DMS 273 (cell line): ENCODE data around the gene ZBTB20.

Source experiments
- DNase-seq: peaks from one replicate; lab custom pipeline; 2025; ENCODE audit not compliant: unreplicated experiment; lab: John Stamatoyannopoulos, UW

ZBTB20 gene

DNA sequence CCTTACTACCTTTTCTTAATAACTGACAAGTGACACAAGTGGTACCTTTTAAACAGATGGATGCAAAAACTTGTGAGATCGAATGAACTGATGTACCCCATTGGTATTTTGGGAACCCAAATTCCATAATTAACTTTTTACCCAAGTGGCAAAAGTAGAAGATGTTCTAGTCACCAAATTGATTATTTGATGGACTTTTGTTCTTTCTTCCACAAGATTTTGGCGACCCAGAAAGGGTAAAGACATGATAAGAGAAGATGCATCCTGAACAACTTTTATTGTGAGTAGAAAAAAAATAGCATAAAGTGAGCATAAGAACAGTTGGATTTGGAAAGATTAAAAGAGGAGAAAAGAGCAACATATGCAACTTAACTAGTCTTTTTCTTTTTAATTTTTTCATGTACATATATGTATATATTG lies 693.7 kb downstream of the ZBTB20 start:
- peak; percentile 23 for DNase-seq

GRCh38 chr3:114452937-114453336 lies 694.2 kb downstream of the ZBTB20 start:
- DNase-seq: no peak

DNA sequence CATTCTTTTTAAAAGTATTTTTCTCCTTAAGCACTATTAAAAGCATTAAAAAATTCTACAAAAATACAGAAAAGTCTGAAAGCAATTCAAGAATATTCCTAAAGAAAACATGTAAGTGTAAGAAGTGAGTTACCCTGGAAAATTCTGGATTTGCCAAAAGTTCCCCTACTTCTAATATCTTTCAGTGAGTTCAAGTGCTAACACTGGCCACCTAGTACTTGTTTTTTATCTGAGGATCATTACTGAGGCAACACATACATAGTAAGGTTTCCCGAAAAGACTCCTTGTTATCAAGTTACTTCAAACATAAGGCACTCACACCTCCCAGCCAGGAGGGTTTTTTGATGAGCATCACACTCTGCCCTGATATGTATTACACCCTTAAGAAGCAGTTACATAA lies 694.8 kb downstream of the ZBTB20 start:
- peak; percentile 64 for DNase-seq

DNA sequence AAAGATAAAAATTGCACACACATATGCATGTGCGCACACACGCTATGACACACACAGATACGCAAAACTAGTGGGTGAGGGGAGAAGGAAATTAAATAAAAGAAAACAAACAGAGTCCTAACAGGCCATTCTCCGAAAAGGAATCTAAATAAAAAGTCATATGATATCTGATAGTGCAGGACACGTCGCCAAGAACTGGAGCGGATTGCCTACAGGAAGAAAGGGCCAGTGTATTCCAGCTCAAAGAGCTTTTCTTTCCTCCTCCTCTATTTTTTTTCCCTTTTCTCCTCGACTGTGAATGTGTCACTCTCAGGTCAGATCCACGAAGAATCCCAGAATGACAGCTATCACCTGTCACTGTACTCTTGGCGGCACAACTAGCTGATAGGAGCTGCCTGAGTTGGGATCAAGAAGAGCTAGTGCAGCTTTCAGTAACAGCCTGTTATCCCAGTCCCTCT lies 695.5 kb downstream of the ZBTB20 start:
- peak; percentile 31 for DNase-seq

DNA sequence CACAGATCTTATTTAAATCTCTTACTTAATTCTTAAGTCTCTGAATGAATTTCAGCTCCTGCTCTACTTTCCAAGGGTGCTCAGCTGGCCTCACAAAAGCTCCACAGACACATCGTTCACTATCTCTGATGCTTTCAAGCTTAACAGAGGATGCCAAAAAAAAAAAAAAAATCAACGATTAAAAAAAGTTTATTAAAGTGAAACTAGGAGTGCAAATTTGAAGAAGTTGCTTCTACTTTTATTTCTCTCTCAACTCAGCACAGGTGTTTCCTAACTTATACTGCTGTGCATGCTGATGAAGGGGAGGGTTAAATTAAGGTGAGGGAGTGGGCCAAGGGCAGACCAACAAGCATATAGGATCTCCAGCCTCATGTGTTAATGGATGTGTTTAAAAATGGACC lies 696.0 kb downstream of the ZBTB20 start:
- peak; percentile 35 for DNase-seq

GRCh38 chr3:114450008-114450596 lies 697.0 kb downstream of the ZBTB20 start:
- peak; percentile 58 for DNase-seq

DNA sequence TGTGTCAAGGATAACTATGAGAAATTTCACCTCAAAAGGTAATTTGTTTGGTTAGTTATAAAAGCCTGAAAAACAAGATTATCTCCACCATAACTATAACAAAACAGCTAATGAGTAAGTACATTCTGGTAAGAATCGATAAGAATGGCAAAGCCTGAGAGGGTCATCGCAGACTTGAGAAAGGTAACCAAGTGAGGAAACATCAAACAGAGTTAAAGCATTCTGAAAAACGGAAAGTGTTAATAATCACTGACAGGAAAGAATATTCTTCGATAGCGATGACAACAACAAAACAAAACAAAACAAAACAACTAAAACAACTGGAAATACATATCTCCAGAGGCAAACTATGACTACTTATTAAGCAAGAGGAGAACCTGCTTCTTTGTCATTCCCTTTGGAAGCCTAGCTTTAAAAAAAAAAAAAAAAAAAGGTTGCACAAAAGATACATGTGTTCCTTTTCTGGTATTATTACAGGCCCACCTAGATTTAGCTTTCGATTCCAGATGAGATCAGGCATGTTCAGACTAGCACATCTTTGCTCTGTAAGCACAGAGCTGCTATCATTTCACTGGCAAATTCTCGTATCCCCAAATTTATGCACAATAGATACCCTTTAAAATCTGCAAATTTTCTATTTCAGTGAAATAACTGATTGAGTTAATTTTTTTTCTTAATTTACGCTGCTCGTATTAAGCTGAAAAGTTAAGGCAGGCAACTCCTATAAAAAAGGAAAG lies 697.6 kb downstream of the ZBTB20 start:
- peak; percentile 49 for DNase-seq

DNA sequence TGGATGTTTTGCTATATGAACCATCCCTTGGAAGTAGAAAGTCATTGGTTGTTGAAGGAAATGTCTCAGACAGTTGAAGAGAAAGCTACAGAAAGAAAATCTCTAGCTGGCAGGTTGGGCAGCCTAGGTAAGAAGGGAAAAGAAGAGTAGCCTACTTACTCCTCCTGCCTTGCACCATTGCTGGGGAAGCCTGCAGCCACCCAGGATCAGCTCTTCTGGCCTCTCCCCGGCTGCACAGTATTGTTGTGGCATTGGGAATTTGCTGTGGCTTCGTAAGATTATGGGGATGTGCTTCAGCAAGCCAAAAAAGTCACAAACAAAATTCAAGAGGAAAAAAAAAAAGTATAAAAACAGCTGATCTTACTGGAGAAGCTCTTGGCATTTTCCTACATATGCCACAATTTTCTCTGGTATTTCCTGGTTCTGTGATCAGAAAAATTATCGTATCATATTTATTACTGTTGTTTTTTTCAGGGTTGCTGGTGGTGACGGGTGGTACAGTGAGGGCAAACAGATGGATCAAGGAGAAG lies 699.1 kb downstream of the ZBTB20 start:
- DNase-seq: no peak

- peak; percentile 18 for DNase-seq
Observed at GRCh38 chr3:114447545-114447944, 699.5 kb downstream of the ZBTB20 start.

DNA sequence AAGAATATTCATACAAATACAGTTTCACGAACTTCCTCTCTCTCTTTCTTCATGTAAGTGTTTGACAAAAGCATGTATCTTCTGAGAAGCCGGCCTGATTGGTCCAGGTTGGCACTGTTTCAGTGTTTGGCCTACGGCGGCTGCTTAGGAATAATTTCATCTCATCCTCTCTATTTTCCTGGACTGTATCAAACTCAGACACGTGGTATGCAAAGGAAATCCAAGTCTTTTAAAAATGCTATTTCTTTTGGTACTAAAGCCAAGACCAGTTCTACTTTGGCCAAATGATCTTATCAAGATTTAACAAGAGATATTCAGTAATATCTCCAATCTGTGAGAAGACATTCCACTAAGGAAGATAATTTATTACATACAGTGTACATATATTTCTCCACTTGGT lies 700.5 kb downstream of the ZBTB20 start:
- no peak for DNase-seq

DNA sequence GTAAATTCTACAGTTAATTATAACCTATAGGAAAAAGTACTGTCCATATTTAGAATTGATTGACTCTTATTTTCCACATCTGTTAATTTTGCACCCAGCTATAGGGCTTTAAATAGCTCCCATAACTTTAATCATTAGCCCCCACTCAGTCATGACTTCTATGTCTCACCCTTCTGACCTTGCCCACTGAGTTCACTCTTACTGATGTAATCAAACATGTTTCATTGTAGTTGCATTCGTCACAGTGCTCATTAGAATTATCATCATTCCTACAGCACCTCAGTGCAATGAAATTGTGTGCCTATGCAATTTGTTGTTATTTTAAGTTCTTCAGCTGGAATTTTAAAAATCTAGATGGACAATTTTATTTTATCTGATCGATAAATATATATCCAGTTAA lies 701.9 kb downstream of the ZBTB20 start:
- DNase-seq: no peak

DNA sequence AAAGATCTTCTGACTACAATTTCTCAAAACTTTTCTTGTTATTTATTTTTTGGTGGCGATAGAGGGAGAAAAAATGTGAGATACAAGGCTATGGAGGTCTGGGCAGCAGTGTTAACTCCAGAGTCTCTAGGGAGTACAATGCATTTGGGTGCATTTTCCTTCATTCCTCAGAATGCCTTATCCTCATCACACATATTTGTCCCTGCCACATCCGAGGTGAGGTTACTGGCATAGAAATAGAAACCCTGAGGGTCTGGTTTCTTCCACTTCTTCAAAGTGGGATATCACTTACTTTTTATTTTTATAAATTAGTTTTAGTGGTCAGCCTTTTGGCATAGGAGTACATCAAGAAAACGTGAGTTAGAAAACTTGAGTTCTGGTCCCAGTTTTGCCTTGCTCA lies 702.9 kb downstream of the ZBTB20 start:
- no peak for DNase-seq

DNA sequence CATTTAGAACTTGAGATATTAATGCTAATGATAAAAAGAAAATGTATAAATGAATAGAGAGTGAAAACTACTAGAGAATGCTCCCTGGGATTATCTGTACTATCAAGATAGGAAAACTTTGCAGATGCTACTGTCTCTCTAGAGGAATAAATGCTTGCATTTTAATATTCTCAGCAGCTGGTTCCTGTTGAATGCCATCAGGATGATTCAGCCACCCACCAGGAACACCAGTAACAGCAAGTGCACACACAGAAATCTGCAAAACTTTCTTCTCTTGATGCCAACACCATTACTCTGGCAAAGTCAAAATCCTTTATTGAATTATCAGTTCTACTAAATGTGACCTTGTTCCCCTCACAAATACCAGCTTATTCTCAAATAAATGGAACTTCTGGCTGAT lies 704.8 kb downstream of the ZBTB20 start:
- peak; percentile 21 for DNase-seq

GRCh38 chr3:114441386-114441785 lies 705.7 kb downstream of the ZBTB20 start:
- no peak for DNase-seq

GRCh38 chr3:114440700-114441099 lies 706.4 kb downstream of the ZBTB20 start:
- no peak for DNase-seq

DNA sequence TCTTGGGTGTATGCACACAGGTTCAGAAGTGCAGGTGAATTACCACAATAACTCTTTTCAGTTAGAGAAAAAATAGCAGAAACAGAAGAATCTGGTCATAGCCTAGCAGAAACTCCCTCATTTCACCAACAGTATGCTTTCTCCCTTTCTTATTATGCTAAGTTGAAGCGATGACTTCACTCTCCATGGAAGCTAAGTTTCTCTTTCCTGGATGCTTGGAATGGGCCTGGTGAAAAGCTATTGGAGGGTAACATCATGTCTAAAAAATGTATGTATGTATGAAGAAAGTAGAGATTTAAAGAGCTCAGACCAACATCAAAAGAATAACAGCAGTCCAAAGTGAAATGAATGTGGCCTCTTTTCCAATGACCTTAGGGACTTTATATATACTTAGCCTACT lies 707.8 kb downstream of the ZBTB20 start:
- DNase-seq: no peak

GRCh38 chr3:114437897-114438296 lies 709.2 kb downstream of the ZBTB20 start:
- DNase-seq: no peak

DNA sequence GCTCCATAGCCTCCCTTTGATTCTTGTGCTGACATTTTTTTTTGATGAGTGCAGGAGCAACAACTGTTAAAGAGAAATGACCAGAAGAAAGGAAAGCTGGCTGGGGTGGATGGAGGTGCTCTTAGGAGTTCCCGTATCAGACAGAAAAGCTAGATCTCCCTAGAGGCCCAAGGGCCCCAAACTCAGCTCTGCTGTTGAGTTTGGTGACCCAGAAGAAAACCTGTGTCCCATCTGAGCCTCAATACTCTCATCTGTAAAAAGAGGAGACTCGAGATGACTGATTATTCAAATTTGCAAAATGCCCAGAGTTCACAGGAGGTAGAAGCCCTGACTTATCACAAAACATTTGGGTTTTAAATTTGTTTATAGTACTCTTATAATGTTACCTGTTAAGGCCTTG lies 710.9 kb downstream of the ZBTB20 start:
- no peak for DNase-seq

GRCh38 chr3:114435386-114436115 lies 711.5 kb downstream of the ZBTB20 start:
- DNase-seq: no peak

DNA sequence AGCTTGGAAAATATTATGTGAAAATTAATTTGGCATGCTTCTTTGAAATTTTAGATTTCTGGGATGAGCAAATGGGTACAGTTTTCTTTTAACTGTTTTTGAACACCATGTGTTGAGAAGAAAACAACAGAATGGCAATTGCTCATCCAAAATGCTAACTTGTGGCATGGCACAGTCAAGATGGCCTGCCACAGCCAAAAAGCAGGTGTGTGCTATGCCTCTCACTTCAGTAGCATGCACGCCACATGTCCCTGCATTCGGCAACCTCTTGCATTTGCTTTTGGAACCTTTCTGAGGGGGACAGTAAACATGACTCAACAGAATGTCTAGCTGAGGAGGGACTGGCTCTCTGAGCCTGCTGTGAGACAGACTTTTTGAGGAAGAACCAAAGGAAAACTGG lies 714.8 kb downstream of the ZBTB20 start:
- no peak for DNase-seq

DNA sequence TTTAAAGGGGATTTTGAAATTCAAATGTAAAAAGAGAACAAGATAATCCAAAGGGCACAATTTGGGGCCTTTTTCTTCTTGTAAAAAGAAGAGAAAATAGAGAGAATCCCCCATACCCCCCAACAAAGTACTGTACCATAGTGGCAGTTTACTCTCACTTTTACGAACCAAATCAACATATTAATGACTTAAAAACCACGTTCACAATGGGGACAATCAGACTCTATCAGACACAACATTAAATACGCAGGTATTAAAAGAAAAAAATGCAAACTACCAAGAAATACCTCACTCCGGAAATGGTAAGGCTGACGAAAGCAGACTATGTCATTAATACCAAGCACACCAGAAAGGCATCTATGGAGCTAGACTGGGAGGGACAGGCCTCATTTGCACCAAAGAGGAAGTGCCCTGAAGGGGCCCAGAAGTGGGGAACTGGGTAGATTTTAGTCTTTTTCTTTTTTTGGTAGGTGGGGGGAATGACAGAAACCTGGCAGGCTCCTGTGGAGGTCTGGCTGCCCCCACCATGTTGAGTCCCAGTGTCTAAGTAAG lies 719.0 kb downstream of the ZBTB20 start:
- no peak for DNase-seq
